IPS DF 6.9 (cell line): ENCODE measurements around the gene ESRRG.

Source experiments
- DNase-seq: peaks from one replicate; pipeline ENCODE4 v3.0.0-alpha.2; 2013; ENCODE audit warnings: low read depth, low spot score
- H3K27ac ChIP-seq: one replicate; pipeline ENCODE4 v1.5.1; 2013; ENCODE audit warnings: low read length, control low read depth
- H3K27me3 ChIP-seq: 2 replicates; pipeline ENCODE4 v1.6.1; 2013; ENCODE audit warnings: mild to moderate bottlenecking, low read length; ENCODE audit not compliant: control insufficient read depth, insufficient read depth
- H3K36me3 ChIP-seq: 2 replicates; pipeline ENCODE4 v1.6.1; 2013; ENCODE audit warnings: low read length; ENCODE audit not compliant: control insufficient read depth, insufficient read depth
- H3K4me1 ChIP-seq: 2 replicates; pipeline ENCODE4 v1.6.1; 2013; ENCODE audit warnings: low read length; ENCODE audit not compliant: control insufficient read depth, insufficient read depth
- H3K4me3 ChIP-seq: 2 replicates; pipeline ENCODE4 v1.5.1; 2013; ENCODE audit warnings: mild to moderate bottlenecking, low read length
- H3K9me3 ChIP-seq: 2 replicates; pipeline ENCODE4 v1.6.1; 2013; ENCODE audit warnings: low read length, inconsistent platforms; ENCODE audit not compliant: control insufficient read depth, insufficient read depth
- WGBS: extraction: QIAGEN DNeasy Blood & Tissue Kit; methylation state at CpG from one replicate; pipeline ENCODE4 v1.1.7; 2013; ENCODE audit warnings: mixed read lengths, missing lambda C conversion rate; ENCODE audit not compliant: insufficient read length, insufficient coverage; 5-methylcytosine and 5-hydroxymethylcytosine counted together

ESRRG gene

GRCh38 chr1:216523043-216523442 is 200.2 kb downstream of the ESRRG start:
- WGBS, result no CpG with 5 or more reads among the region's 4 CpGs
- DNase-seq, result no peak
- H3K27me3 ChIP-seq, result no peaks in the 10 kb centered on the region
- no peaks in the 10 kb centered on the region for H3K9me3 ChIP-seq
- no peaks in the 10 kb centered on the region for H3K4me1 ChIP-seq
- H3K27ac ChIP-seq, result no peak overlapping the region
- H3K36me3 ChIP-seq, result no peaks in the 10 kb centered on the region
- H3K4me3 ChIP-seq, result no peak overlapping the region

GRCh38 chr1:216521477-216521876 is 201.8 kb downstream of the ESRRG start:
- WGBS, result no CpG with 5 or more reads among the region's 8 CpGs
- H3K36me3 ChIP-seq, result no peaks in the 10 kb centered on the region
- no peak overlapping the region for H3K27ac ChIP-seq
- H3K4me1 ChIP-seq, result no peaks in the 10 kb centered on the region
- no peaks in the 10 kb centered on the region for H3K27me3 ChIP-seq
- no peak overlapping the region for H3K4me3 ChIP-seq
- no peak for DNase-seq
- H3K9me3 ChIP-seq, result no peaks in the 10 kb centered on the region

- no peaks in the 10 kb centered on the region for H3K9me3 ChIP-seq
- no peaks in the 10 kb centered on the region for H3K36me3 ChIP-seq
- WGBS, result no CpG with 5 or more reads among the region's 8 CpGs
- DNase-seq, result no peak
- no peaks in the 10 kb centered on the region for H3K27me3 ChIP-seq
- no peaks in the 10 kb centered on the region for H3K4me1 ChIP-seq
- H3K27ac ChIP-seq, result no peak overlapping the region
- H3K4me3 ChIP-seq, result no peak overlapping the region
These were observed 204.2 kb downstream of the ESRRG start for GRCh38 chr1:216518844-216519627.

GRCh38 chr1:216502528-216503162 is 220.6 kb downstream of the ESRRG start:
- Histone ChIP-seq H3K4me3 (no peak overlapping the region), H3K36me3 (no peaks in the 10 kb centered on the region), H3K9me3 (no peaks in the 10 kb centered on the region), H3K27me3 (no peaks in the 10 kb centered on the region), H3K27ac (no peak overlapping the region), H3K4me1 (no peaks in the 10 kb centered on the region; the same call in 1 of the 2 replicates)
- peak; percentile 11 for DNase-seq
- WGBS, result no CpG with 5 or more reads among the region's 7 CpGs

- H3K27ac ChIP-seq, result no peak overlapping the region
- no peaks in the 10 kb centered on the region for H3K27me3 ChIP-seq
- H3K4me1 ChIP-seq, result no peaks in the 10 kb centered on the region; the same call in 1 of the 2 replicates
- WGBS, result no CpG with 5 or more reads among the region's 3 CpGs
- H3K4me3 ChIP-seq, result no peak overlapping the region
- no peaks in the 10 kb centered on the region for H3K9me3 ChIP-seq
- H3K36me3 ChIP-seq, result no peaks in the 10 kb centered on the region
- DNase-seq, result no peak
These were observed 222.8 kb downstream of the ESRRG start for GRCh38 chr1:216500273-216500967.

- Histone ChIP-seq H3K27ac (no peak overlapping the region), H3K4me1 (no peaks in the 10 kb centered on the region; the same call in 1 of the 2 replicates), H3K36me3 (no peaks in the 10 kb centered on the region), H3K27me3 (no peaks in the 10 kb centered on the region), H3K4me3 (no peak overlapping the region), H3K9me3 (no peaks in the 10 kb centered on the region)
- DNase-seq, result no peak
- no CpG with 5 or more reads among the region's 8 CpGs for WGBS
These were observed 223.5 kb downstream of the ESRRG start for GRCh38 chr1:216499581-216500272.

GRCh38 chr1:216498277-216498676 is 225.0 kb downstream of the ESRRG start:
- no peak overlapping the region for H3K27ac ChIP-seq
- no peak overlapping the region for H3K4me3 ChIP-seq
- H3K9me3 ChIP-seq, result no peaks in the 10 kb centered on the region
- H3K27me3 ChIP-seq, result no peaks in the 10 kb centered on the region
- no peaks in the 10 kb centered on the region; the same call in 1 of the 2 replicates for H3K4me1 ChIP-seq
- no peaks in the 10 kb centered on the region for H3K36me3 ChIP-seq
- no CpG with 5 or more reads among the region's 2 CpGs for WGBS
- no peak for DNase-seq

GRCh38 chr1:216485042-216485441 is 238.2 kb downstream of the ESRRG start:
- Histone ChIP-seq H3K27ac (no peak overlapping the region), H3K4me1 (no peaks in the 10 kb centered on the region), H3K9me3 (no peaks in the 10 kb centered on the region; the same call in 1 of the 2 replicates), H3K27me3 (no peaks in the 10 kb centered on the region), H3K4me3 (no peak overlapping the region), H3K36me3 (no peaks in the 10 kb centered on the region)
- DNase-seq, result no peak
- WGBS, result no CpG with 5 or more reads among the region's 1 CpG

GRCh38 chr1:216483672-216484401 is 239.4 kb downstream of the ESRRG start:
- Histone ChIP-seq H3K4me3 (no peak overlapping the region), H3K4me1 (no peaks in the 10 kb centered on the region), H3K27me3 (no peaks in the 10 kb centered on the region), H3K9me3 (no peaks in the 10 kb centered on the region; the same call in 1 of the 2 replicates), H3K36me3 (no peaks in the 10 kb centered on the region), H3K27ac (no peak overlapping the region)
- no peak for DNase-seq
- WGBS, result no CpG with 5 or more reads among the region's 1 CpG
